Activated naive CD4-positive, alpha-beta T cell treated with anti-CD3 and anti-CD28 coated beads, Interleukin-2, amount 50 U/mL, for 24 hours (primary cell): Measurements from ENCODE around the gene KLHL29.
A peak's percentile ranks its signal among the peaks of the same experiment; 100 is the strongest.

Source experiments
- H3K27ac Mint-ChIP-seq: one replicate; pipeline ENCODE4 v1.8.0; 2021; ENCODE audit warnings: mild to moderate bottlenecking, mixed read lengths
- H3K27me3 Mint-ChIP-seq: one replicate; pipeline ENCODE4 v1.8.0; 2021; ENCODE audit warnings: mixed read lengths
- H3K36me3 Mint-ChIP-seq: one replicate; pipeline ENCODE4 v1.8.0; 2021; ENCODE audit warnings: mixed read lengths
- H3K4me1 Mint-ChIP-seq: one replicate; pipeline ENCODE4 v1.8.0; 2021; ENCODE audit warnings: mixed read lengths
- H3K4me3 Mint-ChIP-seq: one replicate; pipeline ENCODE4 v1.8.0; 2021; ENCODE audit warnings: mild to moderate bottlenecking, mixed read lengths
- H3K9me3 Mint-ChIP-seq: one replicate; pipeline ENCODE4 v1.8.0; 2021; ENCODE audit warnings: mixed read lengths

The KLHL29 gene

DNA sequence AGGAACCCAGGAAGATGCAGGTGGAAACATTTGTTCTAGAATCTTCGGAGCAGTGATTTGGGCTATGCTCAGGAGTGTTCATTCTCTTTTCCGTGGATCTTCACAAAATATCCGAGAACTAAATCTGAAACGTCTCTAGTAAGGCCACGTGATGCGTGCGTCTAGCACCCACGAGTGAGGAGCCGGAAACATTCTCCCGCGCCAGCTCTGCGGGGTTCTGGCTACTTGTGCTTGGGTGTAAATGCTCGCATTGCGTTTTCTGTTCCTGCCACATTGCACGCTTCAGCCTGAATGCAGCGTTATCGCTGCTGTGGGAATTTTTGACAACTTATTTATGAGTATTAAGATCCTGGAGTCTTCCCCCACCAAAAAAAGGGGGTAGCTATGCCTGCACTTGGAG is 71.4 kb downstream of the KLHL29 start:
- Mint-ChIP-seq H3K9me3 (no peaks in the 10 kb centered on the region), H3K36me3 (no peaks in the 10 kb centered on the region), H3K27ac (no peak overlapping the region), H3K27me3 (peaks cover 3% of the 10 kb centered on the region), H3K4me3 (no peak overlapping the region), H3K4me1 (peaks cover 38% of the 10 kb centered on the region)

DNA sequence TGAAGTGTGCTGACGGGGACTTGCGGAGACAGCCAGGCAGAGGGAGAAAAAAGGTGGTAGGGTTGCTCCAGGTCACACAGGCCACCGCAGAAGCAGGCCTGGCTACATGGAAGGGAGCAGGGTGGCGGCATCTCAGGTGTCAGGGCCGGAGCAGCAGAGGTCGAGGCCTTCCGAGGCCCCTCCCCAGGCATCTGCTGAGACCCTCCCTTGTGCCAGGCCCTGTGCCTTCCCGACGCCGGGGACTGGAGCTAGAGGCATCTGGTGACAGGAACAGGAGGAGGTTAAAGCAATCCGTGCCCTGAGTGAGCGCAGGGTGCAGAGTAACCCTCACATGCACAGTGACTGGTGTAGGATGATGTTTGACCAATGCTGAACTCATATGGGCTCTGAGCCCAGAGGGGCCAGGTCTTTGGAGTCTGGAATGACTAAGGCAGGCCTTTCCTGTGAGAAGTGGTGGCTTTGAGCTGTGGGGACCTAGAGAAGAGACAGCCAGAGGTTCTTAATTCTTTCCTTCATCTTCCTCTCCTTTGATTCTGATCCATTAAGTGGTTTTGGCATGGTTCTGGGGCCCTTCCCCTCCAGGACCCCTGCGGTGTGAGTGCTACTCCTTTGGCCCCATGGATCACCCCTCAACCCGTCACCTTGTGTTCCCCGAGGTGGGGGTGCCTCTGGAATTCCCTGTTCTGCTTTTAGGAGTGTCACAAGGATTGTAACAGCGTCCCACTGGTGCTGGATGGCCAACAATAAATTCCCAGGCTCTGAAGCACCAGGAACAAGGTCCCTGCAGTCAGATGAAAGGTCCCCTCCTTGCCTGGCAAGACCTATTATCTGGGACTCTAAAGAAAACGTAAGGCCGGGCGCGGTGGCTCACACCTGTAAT is 72.1 kb downstream of the KLHL29 start:
- no peak overlapping the region for H3K4me3 Mint-ChIP-seq

DNA sequence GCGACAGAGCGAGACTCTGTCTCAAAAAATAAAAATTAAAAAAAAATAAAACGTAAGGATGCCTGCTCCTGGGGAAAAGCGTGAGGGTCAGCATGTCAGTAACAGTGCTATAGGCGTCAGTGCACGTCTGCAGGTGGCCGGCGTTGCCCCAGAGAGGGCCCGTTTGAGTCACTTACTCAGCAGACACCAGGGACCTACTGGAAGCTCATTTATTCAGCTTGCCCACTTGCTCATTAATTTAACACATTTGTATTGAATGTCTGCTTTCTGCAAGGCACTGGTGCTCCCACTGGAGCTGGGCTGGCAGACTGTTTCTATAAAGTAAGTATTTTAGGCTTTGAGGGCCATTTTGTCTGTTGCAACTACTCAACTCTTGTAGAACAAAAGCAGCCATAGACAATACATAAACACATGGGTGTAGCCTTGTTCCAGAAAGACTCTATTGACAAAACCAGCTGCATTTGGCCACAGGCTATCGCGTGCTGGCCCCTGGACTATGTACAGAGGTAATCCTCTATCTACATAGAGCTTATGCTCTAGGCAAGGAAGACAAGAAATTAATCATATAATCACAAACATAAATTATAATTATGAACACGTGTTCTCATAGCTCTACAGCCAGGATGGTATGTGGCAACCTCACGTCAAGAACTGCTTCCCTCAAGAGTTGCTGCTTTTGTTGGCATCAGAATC is 73.2 kb downstream of the KLHL29 start:
- H3K36me3 Mint-ChIP-seq: no peaks in the 10 kb centered on the region
- H3K4me1 Mint-ChIP-seq: peaks cover 23% of the 10 kb centered on the region
- no peak overlapping the region for H3K4me3 Mint-ChIP-seq
- peaks cover 3% of the 10 kb centered on the region for H3K27me3 Mint-ChIP-seq
- no peak overlapping the region for H3K27ac Mint-ChIP-seq
- no peaks in the 10 kb centered on the region for H3K9me3 Mint-ChIP-seq

More for the DNA sequence above, 72.1 kb downstream of the KLHL29 start:
- H3K36me3 Mint-ChIP-seq: no peaks in the 10 kb centered on the region
- peaks cover 3% of the 10 kb centered on the region for H3K27me3 Mint-ChIP-seq
- H3K4me1 Mint-ChIP-seq: peaks cover 33% of the 10 kb centered on the region
- no peak overlapping the region for H3K27ac Mint-ChIP-seq
- H3K9me3 Mint-ChIP-seq: no peaks in the 10 kb centered on the region

DNA sequence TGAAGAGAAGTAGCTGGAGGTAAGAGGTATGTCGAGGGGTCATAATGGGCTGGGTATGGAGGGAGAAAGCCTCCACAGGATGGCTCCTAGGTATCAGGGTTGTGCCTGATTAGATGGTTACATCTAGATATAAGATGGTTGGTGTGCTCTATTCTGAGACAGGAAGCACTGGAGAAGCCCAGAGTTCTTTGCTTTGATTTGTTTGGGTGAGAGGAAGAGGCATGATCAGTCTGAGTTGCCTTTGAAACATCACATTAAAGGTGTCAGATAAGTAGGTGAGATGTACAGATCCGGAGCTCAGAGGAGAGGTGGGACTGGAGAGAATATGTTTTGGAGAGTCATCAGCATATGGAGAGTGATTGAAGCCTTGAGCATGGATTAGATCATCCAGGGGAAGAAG is 74.1 kb downstream of the KLHL29 start:
- Mint-ChIP-seq H3K36me3 (no peaks in the 10 kb centered on the region), H3K4me1 (peaks cover 14% of the 10 kb centered on the region), H3K27me3 (peaks cover 3% of the 10 kb centered on the region), H3K4me3 (no peak overlapping the region), H3K27ac (no peak overlapping the region), H3K9me3 (no peaks in the 10 kb centered on the region)

DNA sequence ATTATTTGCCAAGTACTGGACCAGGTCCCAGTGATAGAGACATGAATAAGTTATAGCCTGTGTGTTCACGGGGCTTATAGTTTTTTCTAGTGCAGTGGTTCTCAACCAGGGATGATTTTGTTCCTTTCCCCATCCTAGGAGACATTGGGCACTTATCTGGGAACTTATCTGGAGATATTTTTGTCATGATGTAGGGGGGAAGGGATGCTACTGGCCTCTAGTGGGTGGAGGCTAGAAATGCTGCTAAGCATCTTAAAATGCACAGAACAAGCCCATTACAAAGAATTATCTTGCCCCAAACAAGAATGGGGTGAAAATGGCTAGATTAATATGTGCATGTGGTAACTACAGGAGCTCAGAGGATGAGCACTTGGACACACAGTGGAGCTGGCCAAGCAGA is 75.2 kb downstream of the KLHL29 start:
- Mint-ChIP-seq H3K9me3 (no peaks in the 10 kb centered on the region), H3K27me3 (peaks cover 2% of the 10 kb centered on the region), H3K4me3 (peak overlapping the region; percentile 23), H3K4me1 (peaks cover 2% of the 10 kb centered on the region), H3K36me3 (no peaks in the 10 kb centered on the region), H3K27ac (no peak overlapping the region)

DNA sequence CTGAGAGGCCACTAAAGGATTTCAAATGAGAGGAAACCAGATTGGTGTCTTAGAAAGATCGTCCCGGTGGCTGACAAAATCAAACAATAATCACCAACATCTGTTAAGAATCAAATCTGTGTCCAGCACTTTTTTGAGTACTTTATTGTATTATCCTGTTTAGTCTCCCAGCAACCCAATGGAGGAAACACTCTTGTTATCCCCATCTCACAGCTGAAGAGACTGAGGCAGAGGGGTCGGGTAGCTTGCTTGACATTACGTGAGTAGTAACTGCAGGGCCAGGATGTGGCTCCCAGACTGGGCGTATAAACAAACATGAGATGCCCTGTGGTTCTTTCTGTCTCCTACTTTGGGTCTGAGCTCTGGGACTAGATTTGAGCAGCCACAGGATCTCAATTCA is 76.0 kb downstream of the KLHL29 start:
- Mint-ChIP-seq H3K27me3 (peaks cover 5% of the 10 kb centered on the region), H3K4me1 (no peaks in the 10 kb centered on the region), H3K4me3 (no peak overlapping the region), H3K36me3 (no peaks in the 10 kb centered on the region), H3K27ac (no peak overlapping the region), H3K9me3 (no peaks in the 10 kb centered on the region)

DNA sequence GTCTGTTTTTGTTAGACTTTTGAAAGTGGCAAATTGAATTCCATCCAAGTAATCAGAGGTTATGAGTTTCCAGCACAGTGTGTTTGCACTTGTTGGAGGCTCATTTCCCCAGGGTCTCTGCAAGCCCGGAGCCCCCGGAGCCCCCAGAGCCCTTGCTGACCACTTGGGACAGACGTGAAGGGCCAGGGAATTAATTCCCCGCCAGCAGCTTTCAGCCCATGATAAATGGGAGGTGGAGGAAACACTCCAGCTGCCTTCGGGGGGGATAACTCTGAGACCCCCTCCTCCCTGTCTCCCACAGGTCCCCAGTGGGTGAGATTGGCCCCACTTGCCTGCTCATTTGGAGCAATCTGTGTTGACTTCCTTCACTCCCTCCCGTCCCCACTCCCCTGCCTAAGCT is 79.2 kb downstream of the KLHL29 start:
- H3K27ac Mint-ChIP-seq: no peak overlapping the region
- no peaks in the 10 kb centered on the region for H3K4me1 Mint-ChIP-seq
- H3K36me3 Mint-ChIP-seq: no peaks in the 10 kb centered on the region
- peaks cover 10% of the 10 kb centered on the region for H3K27me3 Mint-ChIP-seq
- H3K9me3 Mint-ChIP-seq: no peaks in the 10 kb centered on the region
- H3K4me3 Mint-ChIP-seq: no peak overlapping the region

DNA sequence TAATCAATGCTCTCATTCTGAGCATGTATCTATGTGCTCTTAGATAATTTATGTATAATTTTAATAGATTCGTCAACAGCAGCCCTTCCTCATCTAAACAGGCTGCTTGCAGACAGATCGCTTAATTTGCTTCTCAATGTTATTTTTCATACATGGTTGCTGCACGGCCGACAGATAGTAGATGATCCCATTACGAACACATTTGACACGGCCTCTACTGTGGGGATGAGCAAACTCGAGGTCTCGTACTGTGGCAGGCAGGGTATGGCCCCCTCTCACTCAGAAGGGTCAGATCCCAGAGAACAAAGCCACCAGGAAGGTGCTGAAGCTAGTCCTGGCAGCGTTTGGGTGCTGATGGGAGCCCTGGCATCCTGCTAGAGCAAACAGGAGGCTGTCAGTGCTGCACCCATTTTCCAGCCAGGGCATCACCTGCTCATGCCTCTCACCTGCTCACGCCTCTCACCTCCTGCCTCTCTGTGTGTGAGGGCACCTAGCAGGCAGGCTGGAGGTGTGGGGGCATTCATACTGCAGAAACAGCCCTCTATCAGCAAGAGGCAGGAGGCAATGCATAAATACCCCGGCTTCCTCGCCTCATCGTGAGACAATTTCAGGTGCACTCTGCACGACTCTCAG is 80.0 kb downstream of the KLHL29 start:
- Mint-ChIP-seq H3K27ac (no peak overlapping the region), H3K4me1 (no peaks in the 10 kb centered on the region), H3K36me3 (no peaks in the 10 kb centered on the region), H3K9me3 (no peaks in the 10 kb centered on the region), H3K4me3 (no peak overlapping the region), H3K27me3 (peaks cover 10% of the 10 kb centered on the region)

DNA sequence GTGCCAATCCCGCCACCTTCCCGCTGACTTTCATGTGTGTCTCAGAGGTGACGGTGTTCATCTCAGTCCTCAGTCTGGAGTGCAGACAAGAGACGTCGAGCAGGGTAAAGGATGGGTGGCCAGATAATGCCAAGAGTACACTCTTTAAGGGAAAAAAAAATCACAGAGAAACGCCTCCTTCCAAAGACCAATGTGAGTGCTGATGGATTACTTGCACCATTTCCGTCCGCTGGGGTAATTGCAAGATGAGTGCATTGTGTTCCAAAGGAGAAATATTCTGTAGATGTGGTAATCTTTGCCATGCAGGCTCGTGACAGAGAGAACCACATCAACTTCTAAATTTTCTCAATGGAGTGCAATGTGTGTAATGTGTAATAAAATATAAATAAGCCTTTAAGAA is 81.0 kb downstream of the KLHL29 start:
- Mint-ChIP-seq H3K9me3 (no peaks in the 10 kb centered on the region), H3K4me3 (no peak overlapping the region), H3K4me1 (no peaks in the 10 kb centered on the region), H3K36me3 (no peaks in the 10 kb centered on the region), H3K27ac (no peak overlapping the region), H3K27me3 (peaks cover 12% of the 10 kb centered on the region)

DNA sequence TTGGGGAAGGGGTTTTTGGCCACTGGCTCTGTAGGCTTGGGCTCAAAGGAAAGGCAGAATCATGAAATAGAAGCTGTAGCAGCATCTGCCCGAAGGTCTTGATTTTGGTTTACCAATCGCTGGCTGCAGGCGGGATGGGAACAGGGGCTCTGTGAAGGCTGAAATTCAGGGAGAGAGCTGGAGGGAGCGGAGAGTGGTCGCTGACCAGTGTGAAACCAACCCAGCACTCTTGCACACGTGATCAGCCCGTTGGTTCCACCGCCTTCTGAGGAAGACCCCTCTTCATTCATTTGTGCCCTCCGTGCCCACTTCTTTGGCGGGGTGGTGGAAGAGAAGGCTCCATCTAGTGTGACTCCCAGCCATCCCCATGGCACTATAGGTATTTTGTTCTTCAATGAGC is 82.6 kb downstream of the KLHL29 start:
- Mint-ChIP-seq H3K9me3 (no peaks in the 10 kb centered on the region), H3K4me1 (no peaks in the 10 kb centered on the region), H3K36me3 (no peaks in the 10 kb centered on the region), H3K27ac (no peak overlapping the region), H3K27me3 (peaks cover 14% of the 10 kb centered on the region), H3K4me3 (no peak overlapping the region)

DNA sequence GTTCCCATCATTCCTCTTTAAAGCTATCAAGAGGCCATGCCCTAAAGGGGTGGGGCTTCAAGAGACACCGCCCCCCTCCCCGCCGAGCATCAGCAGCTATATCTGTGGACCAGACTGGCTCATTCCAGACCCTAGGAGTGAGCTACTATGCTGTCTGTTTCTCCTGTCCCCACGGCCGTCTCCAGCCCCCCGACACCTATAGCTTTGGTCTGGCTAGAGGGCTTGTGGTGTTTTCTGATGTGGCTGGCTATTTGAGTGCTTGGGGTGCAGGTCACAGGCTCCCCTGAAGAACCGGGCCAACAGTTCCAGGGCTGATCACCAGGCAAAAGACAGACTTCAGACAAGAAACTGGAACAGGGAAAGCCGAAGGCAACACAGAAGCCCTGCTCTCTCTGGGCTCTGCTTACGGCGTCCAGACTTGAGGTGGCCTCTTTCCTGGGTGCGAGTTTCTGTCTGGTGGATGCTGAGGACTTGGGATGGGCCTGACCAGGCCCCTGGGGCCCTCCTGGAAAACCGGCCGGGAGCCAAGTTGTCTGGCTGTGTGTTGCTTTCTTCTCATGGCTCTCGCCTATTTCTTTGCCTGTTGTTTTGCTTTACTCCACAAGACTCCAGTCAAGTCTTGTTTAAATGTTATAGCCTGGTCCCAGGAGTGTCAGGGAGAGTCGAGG is 83.6 kb downstream of the KLHL29 start:
- H3K27me3 Mint-ChIP-seq: peaks cover 14% of the 10 kb centered on the region
- H3K9me3 Mint-ChIP-seq: no peaks in the 10 kb centered on the region
- no peaks in the 10 kb centered on the region for H3K4me1 Mint-ChIP-seq
- no peaks in the 10 kb centered on the region for H3K36me3 Mint-ChIP-seq
- H3K4me3 Mint-ChIP-seq: no peak overlapping the region
- H3K27ac Mint-ChIP-seq: no peak overlapping the region

DNA sequence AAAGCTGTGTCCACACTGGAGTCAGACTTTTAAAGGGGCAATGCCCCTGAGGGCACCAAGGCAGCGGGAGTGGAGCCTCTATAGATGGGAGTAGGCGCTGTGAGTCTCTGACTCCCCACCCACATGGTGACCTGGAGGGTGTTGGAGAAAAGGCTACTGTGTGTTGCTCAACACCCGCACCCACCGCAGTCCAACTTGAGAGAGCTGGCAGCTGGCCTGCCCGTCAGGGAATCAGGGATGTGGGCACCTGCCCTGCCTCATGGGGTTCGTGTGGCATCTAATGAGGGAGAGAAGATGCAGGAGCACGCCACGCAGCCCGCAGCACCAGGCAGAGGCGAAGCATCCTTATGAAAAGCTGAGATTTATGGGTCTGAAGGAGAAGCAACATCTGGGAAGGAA is 84.2 kb downstream of the KLHL29 start:
- peaks cover 16% of the 10 kb centered on the region for H3K27me3 Mint-ChIP-seq

DNA sequence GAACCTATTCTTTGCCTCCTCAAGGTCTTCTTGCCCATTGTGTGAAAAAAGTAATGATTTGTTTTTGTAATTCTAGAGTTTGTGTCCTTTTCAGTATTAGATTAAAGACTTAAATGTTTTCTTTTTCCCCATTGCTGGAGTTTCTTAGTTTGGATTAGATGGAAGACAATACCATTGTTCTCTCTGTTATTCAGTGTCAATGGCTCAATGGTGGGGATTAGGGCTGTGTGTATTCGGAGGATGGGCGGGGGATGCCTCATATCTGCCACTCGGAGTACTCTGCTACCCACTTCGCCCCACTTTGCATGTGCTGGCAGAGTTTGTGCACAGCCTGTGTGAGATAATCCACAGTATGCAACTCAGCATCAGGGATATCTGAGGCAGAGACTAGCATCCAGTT is 90.1 kb downstream of the KLHL29 start:
- H3K27ac Mint-ChIP-seq: no peak overlapping the region
- H3K27me3 Mint-ChIP-seq: peaks cover 10% of the 10 kb centered on the region
- H3K9me3 Mint-ChIP-seq: no peaks in the 10 kb centered on the region
- no peaks in the 10 kb centered on the region for H3K4me1 Mint-ChIP-seq
- no peaks in the 10 kb centered on the region for H3K36me3 Mint-ChIP-seq
- H3K4me3 Mint-ChIP-seq: no peak overlapping the region

More for the DNA sequence above, 84.2 kb downstream of the KLHL29 start:
- no peak overlapping the region for H3K4me3 Mint-ChIP-seq
- no peaks in the 10 kb centered on the region for H3K36me3 Mint-ChIP-seq
- no peak overlapping the region for H3K27ac Mint-ChIP-seq
- no peaks in the 10 kb centered on the region for H3K9me3 Mint-ChIP-seq
- H3K4me1 Mint-ChIP-seq: no peaks in the 10 kb centered on the region

DNA sequence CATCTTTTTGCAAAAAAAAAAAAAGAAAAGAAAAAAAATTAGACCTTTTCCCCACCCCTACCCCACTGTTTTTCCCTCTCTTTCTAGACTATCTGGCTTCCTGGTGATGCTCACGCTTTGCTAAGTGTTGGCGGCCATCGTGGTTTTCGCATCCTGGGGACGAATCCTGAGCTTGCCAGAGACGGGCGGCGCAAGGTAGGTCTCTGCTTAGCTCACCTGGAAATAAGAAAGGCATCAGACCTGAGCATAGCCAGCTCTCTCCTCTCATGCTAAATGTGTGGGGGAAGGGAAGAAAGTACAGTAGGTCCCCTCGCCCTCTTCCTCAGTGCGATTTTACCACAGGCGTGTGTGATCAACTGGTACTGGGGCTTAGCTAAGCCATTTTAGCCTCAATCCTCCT is 90.5 kb downstream of the KLHL29 start:
- Mint-ChIP-seq H3K9me3 (no peaks in the 10 kb centered on the region), H3K27me3 (peaks cover 10% of the 10 kb centered on the region), H3K4me3 (no peak overlapping the region), H3K36me3 (no peaks in the 10 kb centered on the region), H3K27ac (no peak overlapping the region), H3K4me1 (no peaks in the 10 kb centered on the region)

DNA sequence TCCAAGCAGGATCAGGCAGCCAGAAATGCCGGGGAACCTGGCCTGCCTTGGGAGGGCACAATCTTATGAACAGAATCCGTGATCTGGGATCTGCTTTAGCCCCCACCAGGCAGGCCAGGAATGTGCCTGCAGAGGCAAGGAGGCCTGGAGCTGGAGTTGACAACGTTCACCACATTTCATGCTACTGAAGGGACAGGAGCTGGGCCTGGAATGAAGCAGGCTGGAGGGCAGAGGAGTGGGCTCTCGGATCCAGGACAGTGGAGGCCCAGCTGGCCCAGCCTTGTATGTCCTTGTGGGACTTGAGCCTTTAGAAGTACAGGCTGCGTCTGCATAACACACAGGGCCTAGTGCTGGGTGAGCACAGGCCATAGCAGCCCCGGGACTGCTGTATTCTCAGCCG is 91.8 kb downstream of the KLHL29 start:
- no peak overlapping the region for H3K4me3 Mint-ChIP-seq
- no peaks in the 10 kb centered on the region for H3K9me3 Mint-ChIP-seq
- H3K27ac Mint-ChIP-seq: no peak overlapping the region
- no peaks in the 10 kb centered on the region for H3K36me3 Mint-ChIP-seq
- H3K4me1 Mint-ChIP-seq: no peaks in the 10 kb centered on the region
- peaks cover 6% of the 10 kb centered on the region for H3K27me3 Mint-ChIP-seq
